Naive B cell (primary cell): ENCODE measurements around the gene NPEPL1. TPM values are rescaled to one million over a fixed set of nuclear protein-coding genes. Genes with fewer than 3 reads are reported as not detected.
"Not testable (repeated sequence)": the region's sequence is repeated elsewhere in the genome, so short reads cannot be mapped to it uniquely, and the experiment has no call there.

Experiments used
- ATAC-seq, 2 donors: fragments of 150-1000 bp; cut with Tn5 transposase; 2 replicates each; pipeline ENCODE4 v1.10.0; 2021; ENCODE audit warnings: low read depth in 2 of 2, mild to moderate bottlenecking in 2 of 2, moderate library complexity in 2 of 2
- DNase-seq: peaks from one replicate; pipeline ENCODE4 v3.0.0; 2022
- H3K27ac Mint-ChIP-seq, 6 donors: one replicate each; pipeline ENCODE4 v1.8.0; 2020 to 2022; ENCODE audit warnings: mild to moderate bottlenecking in 6 of 6, mixed read lengths in 6 of 6, moderate library complexity in 5 of 6, inconsistent platforms in 2 of 6
- H3K27me3 Mint-ChIP-seq, 3 donors: one replicate each; pipeline ENCODE4 v1.8.0; 2021 to 2022; ENCODE audit warnings: mixed read lengths in 3 of 3, mild to moderate bottlenecking in 1 of 3
- H3K36me3 Mint-ChIP-seq, 2 donors: one replicate each; pipeline ENCODE4 v1.8.0; 2020 to 2022; ENCODE audit warnings: mixed read lengths in 2 of 2, inconsistent platforms in 1 of 2, mild to moderate bottlenecking in 1 of 2
- H3K4me1 Mint-ChIP-seq, 3 donors: one replicate each; pipeline ENCODE4 v1.8.0; 2020 to 2022; ENCODE audit warnings: mixed read lengths in 3 of 3, inconsistent platforms in 1 of 3, mild to moderate bottlenecking in 1 of 3, moderate library complexity in 1 of 3
- H3K4me3 Mint-ChIP-seq, 8 donors: one replicate each; pipeline ENCODE4 v1.8.0; 2020 to 2022; ENCODE audit warnings: mild to moderate bottlenecking in 8 of 8, mixed read lengths in 8 of 8, moderate library complexity in 8 of 8, inconsistent platforms in 2 of 8
- H3K9me3 Mint-ChIP-seq, 7 donors: one replicate each; pipeline ENCODE4 v1.8.0; 2020 to 2022; ENCODE audit warnings: mixed read lengths in 7 of 7, mild to moderate bottlenecking in 5 of 7, inconsistent platforms in 2 of 7, moderate library complexity in 1 of 7
- polyA plus RNA-seq, 6 donors: library from polyadenylated mRNA; unstranded; fragments of 300-500 nt; fragmentation: Illumina TruSeq; gene quantifications; one replicate each; pipeline ENCODE4 v1.2.3, GENCODE V29; 2021; ENCODE audit warnings: low read depth in 6 of 6

The NPEPL1 gene
- polyA plus RNA-seq, 6 donors from 2014 or later = 4.2 to 8.4 (median 6.0) TPM

GRCh38 chr20:58718729-58719128, 26.1 kb downstream of the NPEPL1 start:
- H3K9me3 Mint-ChIP-seq = peaks cover 0 to 1% (median 0%) of the 10 kb centered on the region in 7 donors
- no peak overlapping the region for H3K4me3 Mint-ChIP-seq

GRCh38 chr20:58719258-58719657, 26.7 kb downstream of the NPEPL1 start:
- Mint-ChIP-seq H3K4me3 (no peak overlapping the region), H3K27me3 (peaks cover 13 to 38% (median 36%) of the 10 kb centered on the region in 3 donors), H3K27ac (no peak overlapping the region), H3K9me3 (peaks cover 0 to 7% (median 0%) of the 10 kb centered on the region in 7 donors), H3K4me1 (no peaks in the 10 kb centered on the region), H3K36me3 (peaks cover 0 to 2% of the 10 kb centered on the region in 2 donors)
- DNase-seq (no peak), ATAC-seq (no peak)

More at GRCh38 chr20:58718729-58719128, 26.1 kb downstream of the NPEPL1 start:
- Mint-ChIP-seq H3K27me3 (peaks cover 11 to 33% (median 31%) of the 10 kb centered on the region in 3 donors), H3K27ac (no peak overlapping the region), H3K36me3 (no peaks in the 10 kb centered on the region), H3K4me1 (no peaks in the 10 kb centered on the region)
- DNase-seq (no peak), ATAC-seq (no peak)

GRCh38 chr20:58719971-58720371, 27.4 kb downstream of the NPEPL1 start:
- Mint-ChIP-seq H3K27me3 (peaks cover 20 to 45% (median 43%) of the 10 kb centered on the region in 3 donors), H3K27ac (no peak overlapping the region), H3K9me3 (peaks cover 0 to 14% (median 0%) of the 10 kb centered on the region in 7 donors), H3K36me3 (peaks cover 0 to 8% of the 10 kb centered on the region in 2 donors), H3K4me3 (no peak overlapping the region), H3K4me1 (no peaks in the 10 kb centered on the region)
- ATAC-seq (no peak), DNase-seq (no peak)

- H3K27me3 Mint-ChIP-seq = peaks cover 21 to 47% (median 44%) of the 10 kb centered on the region in 3 donors
- no peaks in the 10 kb centered on the region for H3K4me1 Mint-ChIP-seq
- no peak overlapping the region for H3K4me3 Mint-ChIP-seq
- H3K36me3 Mint-ChIP-seq = peaks cover under 1 to 8% of the 10 kb centered on the region in 2 donors
- ATAC-seq (no peak), DNase-seq (no peak)
- no peak overlapping the region for H3K27ac Mint-ChIP-seq
- H3K9me3 Mint-ChIP-seq = peaks cover 0 to 21% (median 0%) of the 10 kb centered on the region in 7 donors
Observed at GRCh38 chr20:58720890-58721289, 28.3 kb downstream of the NPEPL1 start.

- H3K9me3 Mint-ChIP-seq = peaks cover 4 to 33% (median 11%) of the 10 kb centered on the region in 7 donors
- peaks cover 21 to 57% (median 55%) of the 10 kb centered on the region in 3 donors for H3K27me3 Mint-ChIP-seq
- H3K4me1 Mint-ChIP-seq = no peaks in the 10 kb centered on the region
- H3K27ac Mint-ChIP-seq = peak overlapping the region in 1 of 6 donors; percentile 14
- DNase-seq = no peak
- no peak for ATAC-seq
- H3K4me3 Mint-ChIP-seq = no peak overlapping the region
- H3K36me3 Mint-ChIP-seq = peaks cover 7 to 12% of the 10 kb centered on the region in 2 donors
Observed at GRCh38 chr20:58721951-58722778, 29.6 kb downstream of the NPEPL1 start.

- peaks cover 25 to 61% (median 55%) of the 10 kb centered on the region in 3 donors for H3K27me3 Mint-ChIP-seq
- H3K36me3 Mint-ChIP-seq = peaks cover 7 to 21% of the 10 kb centered on the region in 2 donors
- no peaks in the 10 kb centered on the region for H3K4me1 Mint-ChIP-seq
- ATAC-seq (no peak), DNase-seq (no peak)
- no peak overlapping the region for H3K27ac Mint-ChIP-seq
- no peak overlapping the region for H3K4me3 Mint-ChIP-seq
- peaks cover 4 to 42% (median 20%) of the 10 kb centered on the region in 7 donors for H3K9me3 Mint-ChIP-seq
Observed at GRCh38 chr20:58722877-58723627, 30.5 kb downstream of the NPEPL1 start.

GRCh38 chr20:58723628-58723984, 31.0 kb downstream of the NPEPL1 start:
- no peaks in the 10 kb centered on the region for H3K4me1 Mint-ChIP-seq
- H3K36me3 Mint-ChIP-seq = peaks cover 7 to 21% of the 10 kb centered on the region in 2 donors
- no peak for DNase-seq
- H3K4me3 Mint-ChIP-seq = no peak overlapping the region
- H3K9me3 Mint-ChIP-seq = peaks cover 4 to 43% (median 21%) of the 10 kb centered on the region in 7 donors
- no peak for ATAC-seq
- no peak overlapping the region for H3K27ac Mint-ChIP-seq
- peaks cover 25 to 62% (median 55%) of the 10 kb centered on the region in 3 donors for H3K27me3 Mint-ChIP-seq

GRCh38 chr20:58726156-58726555, 33.6 kb downstream of the NPEPL1 start:
- Mint-ChIP-seq H3K9me3 (peaks cover 4 to 46% (median 21%) of the 10 kb centered on the region in 7 donors), H3K36me3 (peaks cover 7 to 21% of the 10 kb centered on the region in 2 donors), H3K27me3 (peaks cover 18 to 68% (median 67%) of the 10 kb centered on the region in 3 donors)
- not testable (repeated sequence) for H3K27ac Mint-ChIP-seq, H3K4me1 Mint-ChIP-seq, DNase-seq, H3K4me3 Mint-ChIP-seq, ATAC-seq

- H3K36me3 Mint-ChIP-seq = peaks cover 4 to 13% of the 10 kb centered on the region in 2 donors
- H3K27ac Mint-ChIP-seq = no peak overlapping the region
- peaks cover 2 to 31% (median 16%) of the 10 kb centered on the region in 7 donors for H3K9me3 Mint-ChIP-seq
- ATAC-seq (no peak), DNase-seq (no peak)
- peaks cover 19 to 54% (median 44%) of the 10 kb centered on the region in 3 donors for H3K27me3 Mint-ChIP-seq
- peak overlapping the region in 1 of 8 donors; percentile 26 for H3K4me3 Mint-ChIP-seq
- H3K4me1 Mint-ChIP-seq = no peaks in the 10 kb centered on the region
Observed at GRCh38 chr20:58731192-58731591, 38.6 kb downstream of the NPEPL1 start.

GRCh38 chr20:58737198-58737597, 44.6 kb downstream of the NPEPL1 start:
- ATAC-seq = no peak
- no peaks in the 10 kb centered on the region for H3K36me3 Mint-ChIP-seq
- peaks cover 0 to 18% (median 4%) of the 10 kb centered on the region in 7 donors for H3K9me3 Mint-ChIP-seq
- H3K4me1 Mint-ChIP-seq = no peaks in the 10 kb centered on the region
- no peak overlapping the region for H3K27ac Mint-ChIP-seq
- no peak for DNase-seq
- peaks cover 19 to 38% (median 31%) of the 10 kb centered on the region in 3 donors for H3K27me3 Mint-ChIP-seq
- no peak overlapping the region for H3K4me3 Mint-ChIP-seq

GRCh38 chr20:58740356-58741308, 48.0 kb downstream of the NPEPL1 start:
- Mint-ChIP-seq H3K4me3 (no peak overlapping the region), H3K27me3 (peaks cover 23 to 62% (median 48%) of the 10 kb centered on the region in 3 donors), H3K9me3 (peaks cover 0 to 18% (median 7%) of the 10 kb centered on the region in 7 donors), H3K36me3 (no peaks in the 10 kb centered on the region), H3K4me1 (no peaks in the 10 kb centered on the region), H3K27ac (no peak overlapping the region)
- ATAC-seq (no peak), DNase-seq (no peak)

GRCh38 chr20:58741384-58741783, 48.8 kb downstream of the NPEPL1 start:
- DNase-seq = no peak
- Mint-ChIP-seq H3K27me3 (peaks cover 19 to 64% (median 49%) of the 10 kb centered on the region in 3 donors), H3K4me1 (no peaks in the 10 kb centered on the region), H3K27ac (no peak overlapping the region), H3K9me3 (peaks cover 0 to 18% (median 7%) of the 10 kb centered on the region in 7 donors), H3K36me3 (no peaks in the 10 kb centered on the region), H3K4me3 (peak overlapping the region in 1 of 8 donors; percentile 56)
- ATAC-seq = no peak
